Measurements from ENCODE around the gene ARHGEF16. TPM values are rescaled to one million over a fixed set of nuclear protein-coding genes. Genes with fewer than 3 reads are reported as not detected.

Gene ARHGEF16
- total RNA-seq, 1 experiment from 2014 or later = 17.2 TPM

GRCh38 chr1:3453891-3454810 is at the start of gene ARHGEF16 (continued):
- TF ChIP-seq, protein P1, sequence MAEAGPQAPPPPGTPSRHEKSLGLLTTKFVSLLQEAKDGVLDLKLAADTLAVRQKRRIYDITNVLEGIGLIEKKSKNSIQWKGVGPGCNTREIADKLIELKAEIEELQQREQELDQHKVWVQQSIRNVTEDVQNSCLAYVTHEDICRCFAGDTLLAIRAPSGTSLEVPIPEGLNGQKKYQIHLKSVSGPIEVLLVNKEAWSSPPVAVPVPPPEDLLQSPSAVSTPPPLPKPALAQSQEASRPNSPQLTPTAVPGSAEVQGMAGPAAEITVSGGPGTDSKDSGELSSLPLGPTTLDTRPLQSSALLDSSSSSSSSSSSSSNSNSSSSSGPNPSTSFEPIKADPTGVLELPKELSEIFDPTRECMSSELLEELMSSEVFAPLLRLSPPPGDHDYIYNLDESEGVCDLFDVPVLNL (CRISPR knock-in tag; IDR thresholded peaks at IDR 0.05; ENCODE audit: borderline replicate concordance, low read depth) = no peak
- no peak for TF ChIP-seq JUN (CRISPR knock-in tag; IDR thresholded peaks at IDR 0.05)
- TF ChIP-seq, protein P2, sequence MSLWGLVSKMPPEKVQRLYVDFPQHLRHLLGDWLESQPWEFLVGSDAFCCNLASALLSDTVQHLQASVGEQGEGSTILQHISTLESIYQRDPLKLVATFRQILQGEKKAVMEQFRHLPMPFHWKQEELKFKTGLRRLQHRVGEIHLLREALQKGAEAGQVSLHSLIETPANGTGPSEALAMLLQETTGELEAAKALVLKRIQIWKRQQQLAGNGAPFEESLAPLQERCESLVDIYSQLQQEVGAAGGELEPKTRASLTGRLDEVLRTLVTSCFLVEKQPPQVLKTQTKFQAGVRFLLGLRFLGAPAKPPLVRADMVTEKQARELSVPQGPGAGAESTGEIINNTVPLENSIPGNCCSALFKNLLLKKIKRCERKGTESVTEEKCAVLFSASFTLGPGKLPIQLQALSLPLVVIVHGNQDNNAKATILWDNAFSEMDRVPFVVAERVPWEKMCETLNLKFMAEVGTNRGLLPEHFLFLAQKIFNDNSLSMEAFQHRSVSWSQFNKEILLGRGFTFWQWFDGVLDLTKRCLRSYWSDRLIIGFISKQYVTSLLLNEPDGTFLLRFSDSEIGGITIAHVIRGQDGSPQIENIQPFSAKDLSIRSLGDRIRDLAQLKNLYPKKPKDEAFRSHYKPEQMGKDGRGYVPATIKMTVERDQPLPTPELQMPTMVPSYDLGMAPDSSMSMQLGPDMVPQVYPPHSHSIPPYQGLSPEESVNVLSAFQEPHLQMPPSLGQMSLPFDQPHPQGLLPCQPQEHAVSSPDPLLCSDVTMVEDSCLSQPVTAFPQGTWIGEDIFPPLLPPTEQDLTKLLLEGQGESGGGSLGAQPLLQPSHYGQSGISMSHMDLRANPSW (CRISPR knock-in tag; conservative IDR thresholded peaks at IDR 0.05; ENCODE audit: low read depth) = no peak
- TF ChIP-seq SOX15 (CRISPR knock-in tag; IDR thresholded peaks at IDR 0.05) = no peak
- TF ChIP-seq, protein P3, sequence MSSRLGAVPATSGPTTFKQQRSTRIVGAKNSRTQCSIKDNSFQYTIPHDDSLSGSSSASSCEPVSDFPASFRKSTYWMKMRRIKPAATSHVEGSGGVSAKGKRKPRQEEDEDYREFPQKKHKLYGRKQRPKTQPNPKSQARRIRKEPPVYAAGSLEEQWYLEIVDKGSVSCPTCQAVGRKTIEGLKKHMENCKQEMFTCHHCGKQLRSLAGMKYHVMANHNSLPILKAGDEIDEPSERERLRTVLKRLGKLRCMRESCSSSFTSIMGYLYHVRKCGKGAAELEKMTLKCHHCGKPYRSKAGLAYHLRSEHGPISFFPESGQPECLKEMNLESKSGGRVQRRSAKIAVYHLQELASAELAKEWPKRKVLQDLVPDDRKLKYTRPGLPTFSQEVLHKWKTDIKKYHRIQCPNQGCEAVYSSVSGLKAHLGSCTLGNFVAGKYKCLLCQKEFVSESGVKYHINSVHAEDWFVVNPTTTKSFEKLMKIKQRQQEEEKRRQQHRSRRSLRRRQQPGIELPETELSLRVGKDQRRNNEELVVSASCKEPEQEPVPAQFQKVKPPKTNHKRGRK (CRISPR knock-in tag; IDR thresholded peaks at IDR 0.05; ENCODE audit: borderline replicate concordance) = no peak
- TF ChIP-seq ZBTB21 (CRISPR knock-in tag; IDR thresholded peaks at IDR 0.05; ENCODE audit: borderline replicate concordance) = peak; percentile 68; the same call in 1 of the 2 replicates
- no peak for TF ChIP-seq HMGA2 (CRISPR knock-in tag; IDR thresholded peaks at IDR 0.05)
- TF ChIP-seq TEAD4 (CRISPR knock-in tag; IDR thresholded peaks at IDR 0.05) = no peak
- TF ChIP-seq ZNF263 (CRISPR knock-in tag; IDR thresholded peaks at IDR 0.05; ENCODE audit: low read depth) = no peak
- TF ChIP-seq MYBL2 (CRISPR knock-in tag; IDR thresholded peaks at IDR 0.05) = no peak; the same call in 1 of the 2 replicates
- TF ChIP-seq TCF7 (CRISPR knock-in tag; IDR thresholded peaks at IDR 0.05; ENCODE audit: low read depth) = no peak
- no peak for TF ChIP-seq NR1H2 (CRISPR knock-in tag; IDR thresholded peaks at IDR 0.05)
- TF ChIP-seq RORB (CRISPR knock-in tag; IDR thresholded peaks at IDR 0.05) = no peak
- TF ChIP-seq ETV6 (CRISPR knock-in tag; IDR thresholded peaks at IDR 0.05) = no peak
- TF ChIP-seq MXD4 (CRISPR knock-in tag; IDR thresholded peaks at IDR 0.05; ENCODE audit: borderline replicate concordance) = no peak
- no peak for TF ChIP-seq EMX1 (CRISPR knock-in tag; IDR thresholded peaks at IDR 0.05)
- no peak for TF ChIP-seq CREB1 (CRISPR knock-in tag; IDR thresholded peaks at IDR 0.05)
- TF ChIP-seq, protein P4, sequence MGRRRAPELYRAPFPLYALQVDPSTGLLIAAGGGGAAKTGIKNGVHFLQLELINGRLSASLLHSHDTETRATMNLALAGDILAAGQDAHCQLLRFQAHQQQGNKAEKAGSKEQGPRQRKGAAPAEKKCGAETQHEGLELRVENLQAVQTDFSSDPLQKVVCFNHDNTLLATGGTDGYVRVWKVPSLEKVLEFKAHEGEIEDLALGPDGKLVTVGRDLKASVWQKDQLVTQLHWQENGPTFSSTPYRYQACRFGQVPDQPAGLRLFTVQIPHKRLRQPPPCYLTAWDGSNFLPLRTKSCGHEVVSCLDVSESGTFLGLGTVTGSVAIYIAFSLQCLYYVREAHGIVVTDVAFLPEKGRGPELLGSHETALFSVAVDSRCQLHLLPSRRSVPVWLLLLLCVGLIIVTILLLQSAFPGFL (CRISPR knock-in tag; IDR thresholded peaks at IDR 0.05; ENCODE audit: borderline replicate concordance) = no peak

GRCh38 chr1:3404801-3405200 is 49.7 kb upstream of the ARHGEF16 start:
- H3K4me1 Mint-ChIP-seq = no peaks in the 10 kb centered on the region
- DNase-seq (ENCODE audit: low spot score) (no peak), ATAC-seq (no peak)
- no peak overlapping the region for H3K27ac Mint-ChIP-seq
- POLR2A ChIA-PET = no interaction called here
- no peaks in the 10 kb centered on the region for H3K36me3 Mint-ChIP-seq
- CTCF ChIA-PET = no interaction called here
- H3K9me3 Mint-ChIP-seq = no peaks in the 10 kb centered on the region
- no peak for TF ChIP-seq ZNF138 (CRISPR knock-in tag; conservative IDR thresholded peaks at IDR 0.05)
- H3K4me3 Mint-ChIP-seq = no peak overlapping the region
- no peaks in the 10 kb centered on the region for H3K27me3 Mint-ChIP-seq (ENCODE audit: low read depth)

Measured in WTC11 (cell line).